Measurements from ENCODE around the gene PITPNC1. TPM values are rescaled to one million over a fixed set of nuclear protein-coding genes. Genes with fewer than 3 reads are reported as not detected.

The PITPNC1 gene
- total and polyA plus RNA-seq, 12 donors, result 4.9 to 33.0 (median 14.0) TPM

GRCh38 chr17:67558740-67559380 is 181.8 kb downstream of the PITPNC1 start:
- peak in 6 of 7 donors; percentile 67 to 85 (median 78) for DNase-seq
- peak in 1 of 2 donors; percentile 25 for TF ChIP-seq POLR2A (IDR thresholded peaks at IDR 0.05)
- TF ChIP-seq, protein P1, sequence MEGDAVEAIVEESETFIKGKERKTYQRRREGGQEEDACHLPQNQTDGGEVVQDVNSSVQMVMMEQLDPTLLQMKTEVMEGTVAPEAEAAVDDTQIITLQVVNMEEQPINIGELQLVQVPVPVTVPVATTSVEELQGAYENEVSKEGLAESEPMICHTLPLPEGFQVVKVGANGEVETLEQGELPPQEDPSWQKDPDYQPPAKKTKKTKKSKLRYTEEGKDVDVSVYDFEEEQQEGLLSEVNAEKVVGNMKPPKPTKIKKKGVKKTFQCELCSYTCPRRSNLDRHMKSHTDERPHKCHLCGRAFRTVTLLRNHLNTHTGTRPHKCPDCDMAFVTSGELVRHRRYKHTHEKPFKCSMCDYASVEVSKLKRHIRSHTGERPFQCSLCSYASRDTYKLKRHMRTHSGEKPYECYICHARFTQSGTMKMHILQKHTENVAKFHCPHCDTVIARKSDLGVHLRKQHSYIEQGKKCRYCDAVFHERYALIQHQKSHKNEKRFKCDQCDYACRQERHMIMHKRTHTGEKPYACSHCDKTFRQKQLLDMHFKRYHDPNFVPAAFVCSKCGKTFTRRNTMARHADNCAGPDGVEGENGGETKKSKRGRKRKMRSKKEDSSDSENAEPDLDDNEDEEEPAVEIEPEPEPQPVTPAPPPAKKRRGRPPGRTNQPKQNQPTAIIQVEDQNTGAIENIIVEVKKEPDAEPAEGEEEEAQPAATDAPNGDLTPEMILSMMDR (IDR thresholded peaks at IDR 0.05), result no peak
- intact Hi-C loops (cut with DNase I), result no loop called here
- H3K27me3 ChIP-seq, result no peaks in the 10 kb centered on the region
- no peaks in the 10 kb centered on the region for H3K36me3 ChIP-seq (replicated peaks in 1 of 2)
- no peaks in the 10 kb centered on the region for H3K9me3 ChIP-seq (replicated peaks in 1 of 3)
- no peak overlapping the region for H3K4me3 ChIP-seq
- H3K27ac ChIP-seq, result peak overlapping the region; percentile 43 to 73 (median 69)
- H3K4me1 ChIP-seq (replicated peaks in 1 of 2), result peaks cover 19% of the 10 kb centered on the region in 2 donors
- WGBS, 4 donors, result 44 to 57% (median 50%) methylated on average over 5 of the region's 5 CpGs

- TF ChIP-seq POLR2A (IDR thresholded peaks at IDR 0.05), result no peak
- TF ChIP-seq, protein P1 (IDR thresholded peaks at IDR 0.05), result peak in 2 of 6 experiments; percentile 11 to 22
- Histone ChIP-seq H3K27me3 (no peaks in the 10 kb centered on the region), H3K9me3 (replicated peaks in 1 of 3) (no peaks in the 10 kb centered on the region), H3K36me3 (replicated peaks in 1 of 2) (no peaks in the 10 kb centered on the region), H3K4me1 (replicated peaks in 1 of 2) (peaks cover 19% of the 10 kb centered on the region in 2 donors), H3K27ac (peak overlapping the region; percentile 43 to 73 (median 69)), H3K4me3 (no peak overlapping the region)
- intact Hi-C loops (cut with DNase I), result no loop called here
- DNase-seq, result peak in 5 of 7 donors; percentile 26 to 52 (median 37)
- 55 to 69% (median 64%) methylated on average over 10 of the region's 10 CpGs for WGBS, 4 donors
Observed at GRCh38 chr17:67559381-67559966, 182.4 kb downstream of the PITPNC1 start.

- Histone ChIP-seq H3K4me1 (replicated peaks in 1 of 2) (peaks cover 19% of the 10 kb centered on the region in 2 donors), H3K9me3 (replicated peaks in 1 of 3) (no peaks in the 10 kb centered on the region), H3K36me3 (replicated peaks in 1 of 2) (no peaks in the 10 kb centered on the region), H3K27me3 (no peaks in the 10 kb centered on the region), H3K27ac (no peak overlapping the region), H3K4me3 (no peak overlapping the region)
- DNase-seq, result peak in 1 of 7 donors; percentile 23
- intact Hi-C loops (cut with DNase I), result no loop called here
- WGBS, 4 donors, result 74 to 85% (median 83%) methylated on average over 10 of the region's 10 CpGs
- TF ChIP-seq, protein P1 (IDR thresholded peaks at IDR 0.05), result no peak
- TF ChIP-seq POLR2A (IDR thresholded peaks at IDR 0.05), result no peak
Observed at GRCh38 chr17:67562005-67562404, 184.9 kb downstream of the PITPNC1 start.

DNA sequence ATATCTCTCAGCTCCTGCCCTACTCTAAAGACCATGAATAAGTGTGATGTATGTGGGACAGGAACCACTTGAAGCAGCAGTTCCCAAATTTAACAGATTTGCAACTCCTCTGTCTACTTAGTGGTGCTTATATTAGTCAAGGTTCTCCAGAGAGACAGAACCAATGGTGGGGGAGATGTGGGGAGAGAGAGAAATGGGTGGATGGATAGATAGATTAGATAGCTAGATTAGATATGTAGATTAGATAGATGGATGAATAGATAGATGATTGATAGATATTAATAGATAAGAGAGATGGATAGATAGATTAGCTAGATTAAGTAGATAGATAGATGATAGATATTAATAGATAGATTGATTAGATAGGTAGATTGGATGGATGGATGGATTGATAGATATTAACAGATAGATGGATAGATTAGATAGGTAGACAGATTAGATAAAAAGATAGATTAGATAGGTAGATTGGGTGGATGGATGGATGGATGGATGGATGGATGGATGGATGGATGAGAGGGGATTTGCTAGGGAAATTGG is 186.7 kb downstream of the PITPNC1 start:
- no peaks in the 10 kb centered on the region for H3K27me3 ChIP-seq
- no peaks in the 10 kb centered on the region for H3K36me3 ChIP-seq (replicated peaks in 1 of 2)
- no peak overlapping the region for H3K4me3 ChIP-seq
- DNase-seq, result no peak
- H3K9me3 ChIP-seq (replicated peaks in 1 of 3), result no peaks in the 10 kb centered on the region
- peaks cover 6 to 8% of the 10 kb centered on the region in 2 donors for H3K4me1 ChIP-seq (replicated peaks in 1 of 2)
- intact Hi-C loops (cut with DNase I), result no loop called here
- H3K27ac ChIP-seq, result no peak overlapping the region
- TF ChIP-seq, protein P1 (IDR thresholded peaks at IDR 0.05), result no peak
- TF ChIP-seq POLR2A (IDR thresholded peaks at IDR 0.05), result no peak

Data from adrenal gland (tissue), 12 donors.